Tibial nerve (tissue), 4 donors: ENCODE results near the gene GUCD1. TPM values are rescaled to one million over a fixed set of nuclear protein-coding genes. Genes with fewer than 3 reads are reported as not detected.
"Not testable (repeated sequence)": the region's sequence is repeated elsewhere in the genome, so short reads cannot be mapped to it uniquely, and the experiment has no call there.

Experiments used
- DNase-seq, 2 donors: peaks; one replicate each; pipeline ENCODE4 v3.0.0-alpha.2; 2019; ENCODE audit warnings: low spot score in 2 of 2
- H3K27ac ChIP-seq, 4 donors: fragments of 200-600 bp; sonication (generic) in 3 of 4; one replicate each; pipeline ENCODE4 v1.5.1; 2017 to 2019; ENCODE audit warnings: mild to moderate bottlenecking in 1 of 4
- H3K27me3 ChIP-seq, 2 donors: fragments of 200-600 bp; sonication (generic) in 1 of 2; one replicate each; pipeline versions ENCODE4 v1.5.1 to v1.6.0; 2017 to 2019
- H3K36me3 ChIP-seq, 3 donors: fragments of 200-600 bp; sonication (generic); one replicate each; pipeline ENCODE4 v1.5.1; 2018 to 2019
- H3K4me1 ChIP-seq, 4 donors: fragments of 200-600 bp; sonication (generic) in 3 of 4; one replicate each; pipeline ENCODE4 v1.5.1; 2017 to 2019
- H3K4me3 ChIP-seq, 4 donors: fragments of 200-600 bp; sonication (generic) in 3 of 4; one replicate each; pipeline ENCODE4 v1.5.1; 2017 to 2019; ENCODE audit warnings: mild to moderate bottlenecking in 1 of 4, moderate library complexity in 1 of 4
- H3K9me3 ChIP-seq, 4 donors: fragments of 200-600 bp; sonication (generic) in 3 of 4; one replicate each; pipeline ENCODE4 v1.5.1; 2017 to 2019
- CTCF ChIP-seq, 5 experiments: fragments of 200-600 bp in 3 of 5; fragments of 450-650 bp in 2 of 5; sonication (generic) in 3 of 5; IDR thresholded peaks; one replicate each; pipeline ENCODE4 v1.5.1; 2016 to 2019; ENCODE audit warnings: antibody characterized with exemption in 5 of 5, mild to moderate bottlenecking in 3 of 5, moderate library complexity in 2 of 5
- EP300 ChIP-seq, 2 donors: sonication (generic); formaldehyde crosslinking; IDR thresholded peaks; one replicate each; pipeline ENCODE4 v1.6.1; 2017; ENCODE audit warnings: antibody characterized with exemption in 2 of 2, mild to moderate bottlenecking in 1 of 2
- POLR2A ChIP-seq, 2 donors: fragments of 450-650 bp; IDR thresholded peaks; one replicate each; pipeline ENCODE4 v1.6.1; 2017; ENCODE audit warnings: antibody characterized with exemption in 2 of 2, mild to moderate bottlenecking in 2 of 2, moderate library complexity in 2 of 2
- WGBS, 2 donors: methylation state at CpG; one replicate each; pipeline ENCODE4 v1.1.5; 2018; 5-methylcytosine and 5-hydroxymethylcytosine counted together
- total RNA-seq, 4 donors: library from RNA; depleted of rRNA; stranded (reverse); fragments of >200 nt; gene quantifications; one replicate each; pipeline ENCODE4 v1.1.0, GENCODE V29; 2016

GUCD1 gene
- total RNA-seq, 4 donors from 2014 or later: 74.1 to 87.9 (median 84.6) TPM

- Histone ChIP-seq H3K4me3 (no peak overlapping the region), H3K9me3 (no peaks in the 10 kb centered on the region), H3K4me1 (peaks cover 0 to 52% (median 21%) of the 10 kb centered on the region in 4 donors), H3K36me3 (peaks cover 0 to 12% (median 0%) of the 10 kb centered on the region in 3 donors), H3K27ac (peak overlapping the region; percentile 73 to 98 (median 92)), H3K27me3 (no peaks in the 10 kb centered on the region)
- DNase-seq: no peak
- 73 to 75% methylated on average over 15 to 16 of the region's 16 CpGs for WGBS, 2 donors
- TF ChIP-seq EP300 (IDR thresholded peaks at IDR 0.05) (no peak), POLR2A (IDR thresholded peaks at IDR 0.05) (no peak), CTCF (IDR thresholded peaks at IDR 0.05) (no peak)
Observed at GRCh38 chr22:24593836-24594568, 39.1 kb upstream of the GUCD1 start.

- H3K27ac ChIP-seq: peak overlapping the region; percentile 73 to 98 (median 92)
- H3K4me1 ChIP-seq: peaks cover 0 to 57% (median 21%) of the 10 kb centered on the region in 4 donors
- not testable (repeated sequence) for H3K9me3 ChIP-seq, H3K27me3 ChIP-seq, DNase-seq
- WGBS, 2 donors: 74 to 79% methylated on average over 10 of the region's 10 CpGs
- H3K4me3 ChIP-seq: peak overlapping the region; percentile 35 to 92 (median 62)
- peaks cover 0 to 17% (median 0%) of the 10 kb centered on the region in 3 donors for H3K36me3 ChIP-seq
Observed at GRCh38 chr22:24593559-24593835, 38.6 kb upstream of the GUCD1 start.

- Histone ChIP-seq H3K27ac (peak within 1 kb of the TSS; percentile 73 to 98 (median 92)), H3K36me3 (peaks cover 0 to 22% (median 0%) of the 10 kb centered on the region in 3 donors), H3K9me3 (no peaks in the 10 kb centered on the region), H3K27me3 (no peaks in the 10 kb centered on the region), H3K4me1 (peaks cover 0 to 62% (median 21%) of the 10 kb centered on the region in 4 donors), H3K4me3 (peak within 1 kb of the TSS; percentile 57 to 92 (median 74))
- peak; percentile 86 for DNase-seq
- peak in 1 of 2 donors; percentile 88 for TF ChIP-seq EP300 (IDR thresholded peaks at IDR 0.05)
- TF ChIP-seq POLR2A (IDR thresholded peaks at IDR 0.05): peak; percentile 9 to 73
- TF ChIP-seq CTCF (IDR thresholded peaks at IDR 0.05): no peak
- 4 to 5% methylated on average over 26 to 41 of the region's 72 CpGs for WGBS, 2 donors
Observed at GRCh38 chr22:24592851-24593558, 38.1 kb upstream of the GUCD1 start, which contains the start of gene LRRC75B. TSS of gene LRRC75B (minus strand) at chr22:24593073. CDS start at chr22:24593039, 34 bp downstream.

GRCh38 chr22:24592058-24592850, 37.3 kb upstream of the GUCD1 start:
- Histone ChIP-seq H3K27me3 (no peaks in the 10 kb centered on the region), H3K27ac (peak overlapping the region; percentile 73 to 98 (median 92)), H3K9me3 (no peaks in the 10 kb centered on the region), H3K4me1 (peaks cover 0 to 67% (median 21%) of the 10 kb centered on the region in 4 donors), H3K36me3 (peaks cover 0 to 30% (median 0%) of the 10 kb centered on the region in 3 donors), H3K4me3 (peak overlapping the region; percentile 57 to 92 (median 74))
- WGBS, 2 donors: 9 to 14% methylated on average over 19 to 26 of the region's 33 CpGs
- DNase-seq: no peak
- no peak for TF ChIP-seq EP300 (IDR thresholded peaks at IDR 0.05)
- TF ChIP-seq CTCF (IDR thresholded peaks at IDR 0.05): no peak
- no peak for TF ChIP-seq POLR2A (IDR thresholded peaks at IDR 0.05)

- no peak for DNase-seq
- 83 to 84% methylated on average over 6 of the region's 6 CpGs for WGBS, 2 donors
- H3K27me3 ChIP-seq: no peaks in the 10 kb centered on the region
- peaks cover 0 to 39% (median 0%) of the 10 kb centered on the region in 3 donors for H3K36me3 ChIP-seq
- peaks cover 0 to 67% (median 21%) of the 10 kb centered on the region in 4 donors for H3K4me1 ChIP-seq
- no peak overlapping the region for H3K4me3 ChIP-seq
- H3K27ac ChIP-seq: peak overlapping the region in 3 of 4 donors; percentile 86 to 98 (median 97)
- no peak for TF ChIP-seq CTCF (IDR thresholded peaks at IDR 0.05)
- no peaks in the 10 kb centered on the region for H3K9me3 ChIP-seq
Observed at GRCh38 chr22:24591286-24591830, 36.4 kb upstream of the GUCD1 start.
